ENCODE data around the gene SLC27A2.
"Not testable (repeated sequence)": the region's sequence is repeated elsewhere in the genome, so short reads cannot be mapped to it uniquely, and the experiment has no call there.

The SLC27A2 gene

DNA sequence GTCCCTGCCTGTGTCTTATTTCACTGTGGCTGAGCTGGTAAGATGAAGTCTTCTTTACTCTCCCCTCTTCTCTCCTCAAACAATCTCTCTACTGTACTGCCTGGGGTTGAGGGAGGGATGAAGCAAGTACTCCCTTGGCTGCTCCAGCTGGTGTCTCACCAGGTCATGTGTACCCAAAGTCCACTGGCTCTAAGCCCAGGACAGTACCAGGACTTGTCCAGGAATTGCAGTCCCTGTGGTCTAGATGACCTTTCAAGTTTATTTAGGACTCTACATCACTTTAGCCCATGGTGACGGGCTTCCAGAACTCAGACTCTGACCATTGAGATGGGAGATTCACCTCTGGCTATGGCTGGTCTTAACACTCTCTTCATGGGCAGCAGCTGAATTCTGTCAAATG lies 17.5 kb upstream of the SLC27A2 start:
- DNase-seq, result no peak

- no peak for DNase-seq
These were observed 15.8 kb upstream of the SLC27A2 start for GRCh38 chr15:50166216-50166615.

- DNase-seq, result no peak
These were observed 14.9 kb upstream of the SLC27A2 start for GRCh38 chr15:50167110-50167509.

DNA sequence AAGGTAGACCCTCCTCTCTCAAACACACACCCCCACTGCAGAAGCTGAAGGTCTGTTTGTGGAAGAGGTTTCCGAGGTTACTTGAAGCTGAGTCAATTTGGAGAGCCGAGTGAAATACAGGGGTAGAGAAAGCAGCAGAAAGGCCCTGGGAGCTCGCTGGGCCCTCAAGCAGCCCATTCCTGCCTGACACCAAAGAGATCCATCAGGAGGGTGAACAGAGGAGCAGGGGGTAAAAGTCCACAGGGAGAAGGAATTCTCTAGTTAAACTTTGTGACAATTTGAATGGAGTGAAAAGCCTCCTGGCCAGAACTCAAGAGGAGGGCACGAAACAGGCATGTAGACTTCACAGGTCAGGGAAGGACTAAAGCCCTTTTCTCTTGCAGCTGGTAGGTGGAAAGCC lies 13.6 kb upstream of the SLC27A2 start:
- no peak for DNase-seq

GRCh38 chr15:50168783-50169411 lies 13.1 kb upstream of the SLC27A2 start:
- DNase-seq, result no peak

- DNase-seq, result not testable (repeated sequence)
These were observed 9.6 kb upstream of the SLC27A2 start for GRCh38 chr15:50172360-50172895.

DNA sequence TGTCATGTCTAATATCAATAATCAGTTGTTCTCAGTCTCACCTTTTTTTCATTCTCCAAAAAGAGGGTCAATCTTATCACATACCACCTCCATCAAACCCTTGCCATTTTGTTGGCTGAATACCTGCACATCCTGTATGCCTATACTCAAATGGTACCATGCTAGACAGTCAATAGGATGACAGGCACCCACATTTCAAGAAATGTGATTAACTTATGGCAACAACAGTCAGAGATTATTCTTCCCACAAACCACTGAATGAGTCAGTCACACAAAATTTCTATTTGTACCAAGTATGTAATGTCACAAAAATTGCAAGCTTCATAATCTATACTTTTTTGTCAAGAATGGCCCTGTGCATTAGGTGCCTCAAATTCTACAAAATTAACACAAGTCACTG lies 5.1 kb upstream of the SLC27A2 start:
- DNase-seq, result no peak

GRCh38 chr15:50180091-50180490 lies 1.9 kb upstream of the SLC27A2 start:
- no peak for DNase-seq

DNA sequence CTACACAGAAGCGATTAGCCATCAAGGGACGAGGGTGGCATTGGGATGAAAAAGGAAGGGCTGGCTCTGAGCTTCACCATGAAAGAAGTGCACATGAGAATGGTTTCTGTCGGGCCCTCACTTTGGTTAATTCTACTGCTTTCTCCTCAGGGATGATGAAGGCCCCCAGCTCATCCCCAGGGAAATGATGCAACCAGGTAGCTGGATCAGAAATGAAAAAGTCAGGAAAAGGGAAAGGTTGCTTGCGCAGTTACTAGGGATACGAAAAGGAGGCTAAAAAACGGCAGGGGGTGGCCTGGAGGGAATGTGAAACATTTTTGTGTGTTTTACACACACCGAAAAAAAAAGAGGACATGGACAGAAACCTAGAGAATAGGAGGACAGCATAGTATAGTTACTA lies 1.4 kb upstream of the SLC27A2 start:
- DNase-seq, result no peak

DNA sequence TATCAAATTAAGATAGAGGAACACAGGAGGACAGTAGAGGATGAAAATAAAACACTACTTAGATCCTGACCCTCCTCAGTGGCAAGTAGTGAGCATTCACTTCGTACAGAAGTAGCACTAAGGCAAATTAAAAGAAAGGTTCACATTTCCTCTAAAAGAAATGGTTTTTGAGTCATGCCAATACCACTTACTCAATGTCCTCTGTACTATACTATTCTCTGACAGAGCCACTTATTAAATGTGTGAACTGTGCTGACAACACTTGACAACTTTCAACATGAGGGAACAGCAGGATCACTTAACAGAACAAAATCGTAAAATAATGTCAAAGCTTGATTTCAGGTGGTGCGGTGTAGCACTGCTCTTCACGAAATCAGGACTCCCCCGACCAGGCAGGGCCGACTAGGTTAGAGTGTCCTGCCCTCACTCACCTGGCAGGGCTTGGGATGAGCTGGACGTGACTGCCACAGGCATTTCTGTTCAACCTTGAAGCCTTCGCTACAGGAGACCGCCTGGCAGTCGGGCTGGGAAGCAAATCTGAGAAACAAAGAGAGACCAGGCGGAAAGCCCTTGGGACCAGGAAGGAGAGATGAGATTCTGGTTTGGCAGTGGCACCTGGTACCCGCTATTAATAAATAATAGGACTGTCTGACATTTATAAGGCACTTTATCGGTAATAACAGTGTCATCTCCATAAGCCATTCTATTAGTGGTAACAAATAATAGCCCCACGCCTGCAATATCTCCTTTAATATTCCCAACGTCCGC lies 611 bp upstream of the SLC27A2 start:
- no peak for DNase-seq

- no peak for DNase-seq
These were observed 420 bp downstream of the SLC27A2 start for GRCh38 chr15:50182219-50183013.

DNA sequence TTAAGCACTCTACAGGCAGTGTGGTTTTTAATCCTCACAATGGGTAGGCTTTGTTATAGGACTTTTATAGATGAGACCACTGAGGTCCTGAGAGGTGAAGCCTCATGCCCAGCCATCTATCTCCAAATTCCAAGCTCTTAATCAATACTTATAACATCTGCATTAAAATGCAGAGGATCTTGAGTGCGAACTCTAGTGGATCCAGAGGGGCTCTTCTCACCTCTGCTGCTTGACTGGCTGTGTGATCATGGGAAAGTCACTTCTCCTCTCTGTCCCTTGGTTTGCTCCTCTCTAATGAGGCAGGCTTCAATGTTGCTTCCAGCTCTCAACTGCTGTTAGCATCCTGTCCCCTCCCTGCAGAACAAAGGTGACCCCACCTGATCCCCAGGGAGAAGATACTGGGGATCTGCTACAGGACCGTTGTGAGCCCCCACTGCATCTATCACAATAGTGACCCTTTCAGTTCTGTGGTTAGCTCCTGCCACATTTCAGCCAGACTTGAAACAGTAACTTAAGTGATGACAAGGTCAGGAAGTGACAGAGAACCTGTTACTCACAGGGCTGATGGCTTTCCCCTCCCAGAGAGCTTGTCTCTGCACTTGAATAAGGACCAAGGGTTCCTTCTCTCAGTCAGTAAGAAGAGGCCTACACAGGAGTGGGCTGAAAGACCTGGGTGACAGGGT lies 1.3 kb downstream of the SLC27A2 start:
- no peak for DNase-seq

DNA sequence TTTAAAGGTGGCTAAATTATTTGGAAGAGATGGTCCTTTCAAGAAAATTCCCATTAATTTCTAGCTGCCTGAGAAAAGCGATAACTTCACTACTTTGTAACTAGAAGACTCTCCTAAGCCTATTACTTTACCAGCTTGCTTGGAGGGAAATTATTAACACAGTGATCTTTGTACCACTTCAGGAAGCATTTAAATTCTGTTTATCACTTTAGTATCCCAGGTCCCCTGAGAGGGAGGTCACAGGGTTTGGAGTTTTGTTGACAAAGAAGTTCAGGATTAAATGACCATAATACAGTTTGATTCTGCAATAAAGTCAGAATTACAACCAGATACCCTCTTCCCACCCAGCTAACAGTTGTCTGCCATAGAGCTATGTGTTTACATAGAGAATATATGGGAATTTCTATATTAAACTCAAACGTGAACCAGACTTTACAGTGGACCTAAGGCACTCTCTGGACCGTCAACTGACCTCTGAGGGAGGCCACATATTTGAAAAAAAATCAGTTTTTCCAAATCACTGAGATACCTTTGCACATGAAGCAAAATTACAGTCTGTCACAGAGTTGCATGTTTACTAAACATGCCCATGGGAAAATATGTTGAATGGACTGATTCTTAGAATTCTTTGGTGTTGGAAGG lies 3.0 kb downstream of the SLC27A2 start:
- DNase-seq, result no peak

GRCh38 chr15:50186090-50186489 lies 4.1 kb downstream of the SLC27A2 start:
- DNase-seq, result no peak

GRCh38 chr15:50186752-50187151 lies 4.8 kb downstream of the SLC27A2 start:
- DNase-seq, result no peak

DNA sequence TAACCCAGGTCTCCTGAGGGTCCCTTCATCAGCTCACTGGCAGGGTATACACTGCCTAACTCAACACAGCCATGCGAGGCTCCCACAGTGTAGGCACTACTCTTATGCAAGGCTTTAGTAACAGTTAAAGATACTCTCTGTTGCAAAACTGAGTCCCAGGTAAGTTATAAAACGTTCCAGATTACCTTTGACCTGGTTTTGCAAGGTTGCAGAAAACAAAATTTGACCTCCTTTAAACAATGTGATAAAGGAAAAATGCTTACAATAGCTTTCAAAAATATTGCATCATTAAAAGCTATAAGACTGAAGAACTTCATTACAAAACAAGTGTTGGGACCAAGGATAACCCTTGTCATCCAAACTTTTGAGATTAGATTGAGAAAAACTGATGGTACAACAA lies 5.5 kb downstream of the SLC27A2 start:
- no peak for DNase-seq

- no peak for DNase-seq
These were observed 6.0 kb downstream of the SLC27A2 start for GRCh38 chr15:50187997-50188396.

DNA sequence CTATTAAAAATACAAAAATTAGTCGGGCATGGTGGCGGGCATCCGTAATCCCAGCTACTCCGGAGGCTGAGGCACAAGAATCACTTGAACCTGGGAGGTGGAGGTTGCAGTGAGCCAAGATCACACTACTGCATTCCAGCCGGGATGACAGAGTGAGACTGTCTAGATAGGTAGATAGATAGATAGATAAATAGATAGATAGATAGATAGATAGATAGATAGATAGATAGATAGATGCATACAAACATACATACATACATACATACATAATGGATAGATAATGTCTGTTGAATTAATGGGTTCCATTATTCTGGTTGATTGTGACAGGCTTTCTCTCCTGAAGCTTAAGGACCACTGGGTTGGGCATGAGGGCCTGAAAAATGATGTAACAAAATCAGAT lies 6.8 kb downstream of the SLC27A2 start:
- not testable (repeated sequence) for DNase-seq

DNA sequence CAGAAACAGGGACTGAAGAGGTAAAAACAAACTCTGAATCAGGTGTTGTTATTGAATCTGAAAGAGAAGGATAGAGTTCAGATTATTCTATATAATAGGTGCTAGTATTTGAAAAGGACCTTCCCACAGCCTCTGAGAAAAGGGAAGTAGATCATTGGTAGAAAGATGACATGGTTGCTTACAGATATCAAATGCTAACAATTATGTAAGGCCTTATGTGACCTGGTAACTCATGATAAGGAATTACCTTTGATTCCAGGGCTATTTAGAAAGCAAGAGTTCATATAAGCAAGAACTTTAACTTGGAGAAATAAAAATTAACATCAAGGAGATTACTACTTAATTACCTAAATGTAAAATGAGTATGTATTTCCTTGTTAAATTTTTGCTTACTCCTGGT lies 7.6 kb downstream of the SLC27A2 start:
- peak; percentile 27 for DNase-seq

DNA sequence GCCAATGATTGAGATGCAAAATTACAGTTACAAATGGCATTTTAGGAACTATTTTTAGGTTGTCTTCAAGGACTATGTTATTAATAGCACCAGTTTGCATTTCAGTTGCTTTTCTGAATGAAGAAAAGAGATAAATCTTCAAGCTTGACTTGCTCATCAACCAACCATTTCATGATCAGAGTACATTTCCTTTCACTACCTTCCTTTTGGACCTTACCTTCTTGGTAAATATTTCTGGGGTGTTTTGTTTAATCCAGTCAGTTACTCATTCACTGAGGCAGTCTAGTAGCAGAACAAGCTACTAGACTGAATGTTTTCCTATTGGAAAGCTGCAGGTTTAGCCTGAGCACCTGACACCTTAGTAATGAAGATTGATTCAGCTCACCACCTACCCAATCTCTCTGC lies 8.2 kb downstream of the SLC27A2 start:
- no peak for DNase-seq

DNA sequence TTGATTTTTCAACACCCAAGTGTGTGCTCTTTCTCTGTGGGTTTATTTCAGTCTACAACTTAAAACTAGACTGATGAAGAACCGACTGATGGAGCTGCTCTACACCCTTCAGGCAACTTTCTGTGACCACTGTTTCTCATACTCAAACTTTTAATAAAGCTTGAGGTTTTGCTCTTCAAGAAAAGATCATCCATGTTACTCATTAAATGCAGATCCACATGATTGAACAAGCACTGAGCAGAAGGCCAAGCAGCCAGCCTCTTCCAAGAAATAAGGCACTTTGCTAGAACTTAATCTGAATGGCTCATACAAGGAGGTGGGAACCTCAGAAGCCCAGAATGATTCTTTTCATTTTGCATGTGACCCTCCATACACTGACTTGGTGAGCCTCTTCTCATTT lies 8.7 kb downstream of the SLC27A2 start:
- no peak for DNase-seq

- no peak for DNase-seq
These were observed 10.2 kb downstream of the SLC27A2 start for GRCh38 chr15:50192164-50192563.
